GM23338 (cell line): ENCODE data around the gene DEFB114. TPM values are rescaled to one million over a fixed set of nuclear protein-coding genes. Genes with fewer than 3 reads are reported as not detected.

ENCODE experiments used
- ATAC-seq: fragments of 200-7000 bp; cut with Tn5 transposase; 3 replicates; pipeline ENCODE4 v1.9.1; 2020
- DNase-seq: peaks from one replicate; pipeline ENCODE4 v3.0.0-alpha.2; 2015; ENCODE audit warnings: low spot score
- H2AFZ ChIP-seq: fragments of 200-600 bp; sonication (generic); 2 replicates; pipeline ENCODE4 v1.8.0; 2016; ENCODE audit warnings: antibody characterized with exemption, mild to moderate bottlenecking, moderate library complexity
- H3F3A ChIP-seq: fragments of 200-600 bp; sonication (generic); replicated peaks from 2 replicates; pipeline ENCODE4 v1.8.0; 2017; ENCODE audit warnings: antibody characterized with exemption, mixed run types, low read depth
- H3K27ac ChIP-seq: fragments of 200-600 bp; sonication (generic); 2 replicates; pipeline ENCODE4 v1.6.1; 2016; ENCODE audit warnings: low read depth
- H3K27me3 ChIP-seq: fragments of 200-600 bp; sonication (generic); 2 replicates; pipeline ENCODE4 v1.8.0; 2016; ENCODE audit warnings: mild to moderate bottlenecking, mixed run types, moderate library complexity; ENCODE audit not compliant: insufficient read depth
- H3K36me3 ChIP-seq: fragments of 200-600 bp; sonication (generic); 2 replicates; pipeline ENCODE4 v1.8.0; 2016; ENCODE audit warnings: mild to moderate bottlenecking; ENCODE audit not compliant: insufficient read depth
- H3K4me1 ChIP-seq: fragments of 200-600 bp; sonication (generic); 2 replicates; pipeline ENCODE4 v1.8.0; 2016; ENCODE audit warnings: mild to moderate bottlenecking, moderate library complexity; ENCODE audit not compliant: insufficient read depth
- H3K4me2 ChIP-seq: fragments of 200-600 bp; sonication (generic); 2 replicates; pipeline ENCODE4 v1.7.1; 2017; ENCODE audit warnings: mixed run types
- H3K4me3 ChIP-seq: fragments of 200-600 bp; sonication (generic); 2 replicates; pipeline ENCODE4 v1.6.1; 2016; ENCODE audit warnings: mixed run types
- H3K79me2 ChIP-seq: fragments of 200-600 bp; sonication (generic); replicated peaks from 2 replicates; pipeline ENCODE4 v1.8.0; 2017; ENCODE audit warnings: mild to moderate bottlenecking; ENCODE audit not compliant: insufficient read depth
- H3K9me2 ChIP-seq: fragments of 200-600 bp; sonication (generic); 2 replicates; pipeline ENCODE4 v1.8.0; 2017; ENCODE audit not compliant: insufficient read depth
- H4K20me1 ChIP-seq: fragments of 200-600 bp; sonication (generic); replicated peaks from 2 replicates; pipeline ENCODE4 v1.8.0; 2017; ENCODE audit warnings: mild to moderate bottlenecking; ENCODE audit not compliant: insufficient read depth
- H3K27ac Mint-ChIP-seq: 2 replicates; pipeline ENCODE4 v1.8.0; 2020; ENCODE audit warnings: inconsistent platforms, mild to moderate bottlenecking, moderate library complexity, mixed read lengths
- H3K27me3 Mint-ChIP-seq: 3 replicates; pipeline ENCODE4 v1.8.0; 2022; ENCODE audit warnings: low read depth, mild to moderate bottlenecking, moderate library complexity, mixed read lengths, inconsistent platforms; ENCODE audit not compliant: insufficient read depth, poor library complexity
- H3K36me3 Mint-ChIP-seq: 3 replicates; pipeline ENCODE4 v1.8.0; 2021; ENCODE audit warnings: low read depth, mild to moderate bottlenecking, inconsistent platforms, moderate library complexity, mixed read lengths
- H3K4me1 Mint-ChIP-seq: 3 replicates; pipeline ENCODE4 v1.8.0; 2020; ENCODE audit warnings: mild to moderate bottlenecking, inconsistent platforms, mixed read lengths
- H3K4me3 Mint-ChIP-seq: 3 replicates; pipeline ENCODE4 v1.8.0; 2021; ENCODE audit warnings: moderate library complexity, mild to moderate bottlenecking, inconsistent platforms, mixed read lengths
- H3K9me3 Mint-ChIP-seq: 3 replicates; pipeline ENCODE4 v1.8.0; 2020; ENCODE audit warnings: moderate library complexity, mild to moderate bottlenecking, inconsistent platforms, mixed read lengths
- CREB1 ChIP-seq: fragments of 250-450 bp; sonication (Bioruptor Pico); IDR thresholded peaks from 2 replicates; pipeline ENCODE4 v1.5.0; 2020; ENCODE audit warnings: low read depth, mild to moderate bottlenecking, moderate library complexity
- CTCF ChIP-seq, 2 experiments: fragments of 200-600 bp in 1 of 2; sonication (generic) in 1 of 2; conservative IDR thresholded peaks; 2 replicates each; pipeline versions ENCODE4 v1.5.1 to v1.6.1; 2016 to 2017; ENCODE audit warnings: antibody characterized with exemption in 2 of 2, low read depth in 2 of 2, mild to moderate bottlenecking in 2 of 2, moderate library complexity in 1 of 2
- ETS1 ChIP-seq: IDR thresholded peaks from 2 replicates; pipeline ENCODE4 v1.6.1; 2016; ENCODE audit warnings: antibody characterized with exemption
- EZH2 ChIP-seq: fragments of 200-600 bp; sonication (generic); IDR thresholded peaks from one replicate; pipeline ENCODE4 v1.8.0; 2017; ENCODE audit warnings: antibody characterized with exemption, mild to moderate bottlenecking, low read depth; ENCODE audit not compliant: unreplicated experiment
- EZH2phosphoT487 ChIP-seq: fragments of 200-600 bp; sonication (generic); IDR thresholded peaks from one replicate; pipeline ENCODE4 v1.8.1; 2018; ENCODE audit warnings: antibody characterized with exemption; ENCODE audit not compliant: unreplicated experiment
- JUNB ChIP-seq: IDR thresholded peaks from one replicate; pipeline ENCODE4 v1.6.1; 2016; ENCODE audit warnings: antibody characterized with exemption; ENCODE audit not compliant: unreplicated experiment
- NANOG ChIP-seq: IDR thresholded peaks from 2 replicates; pipeline ENCODE4 v1.6.1; 2016; ENCODE audit warnings: antibody characterized with exemption, borderline replicate concordance
- POLR2AphosphoS5 ChIP-seq: IDR thresholded peaks from 2 replicates; pipeline ENCODE4 v1.6.1; 2016; ENCODE audit warnings: antibody characterized with exemption, low read depth
- REST ChIP-seq: IDR thresholded peaks from one replicate; pipeline ENCODE4 v1.6.1; 2018; ENCODE audit warnings: antibody characterized with exemption; ENCODE audit not compliant: unreplicated experiment
- STAT1 ChIP-seq: IDR thresholded peaks from one replicate; pipeline ENCODE4 v1.6.1; 2016; ENCODE audit warnings: antibody characterized with exemption; ENCODE audit not compliant: unreplicated experiment
- ZNF114 ChIP-seq: fragments of 250-450 bp; sonication (Bioruptor Pico); IDR thresholded peaks from 2 replicates; pipeline ENCODE4 v1.5.0; 2020; ENCODE audit warnings: mild to moderate bottlenecking, moderate library complexity
- ZNF331 ChIP-seq: fragments of 250-450 bp; sonication (Bioruptor Pico); IDR thresholded peaks from 2 replicates; pipeline ENCODE4 v1.5.0; 2020; ENCODE audit warnings: low read depth, mild to moderate bottlenecking, moderate library complexity
- ZNF462 ChIP-seq: fragments of 250-450 bp; sonication (Bioruptor Pico); IDR thresholded peaks from 2 replicates; pipeline ENCODE4 v1.5.0; 2020; ENCODE audit warnings: mild to moderate bottlenecking, moderate library complexity
- polyA plus RNA-seq: library from polyadenylated mRNA; unstranded; fragments of >200 nt; fragmentation: Nextera tagmentation; extraction: Ambion mirVana; gene quantifications from 2 replicates; pipeline ENCODE4 v1.2.1, GENCODE V29; 2016
- total RNA-seq: library from RNA; depleted of rRNA; stranded (reverse); fragments of >200 nt; shearing (Covaris generic); gene quantifications from 2 replicates; pipeline ENCODE4 v1.2.3, GENCODE V29; 2014

DEFB114 gene
- total and polyA plus RNA-seq, 2 experiments from 2014 or later, result not detected

- Mint-ChIP-seq H3K27me3 (no peaks in the 10 kb centered on the region), H3K4me1 (no peaks in the 10 kb centered on the region), H3K27ac (no peak overlapping the region), H3K36me3 (no peaks in the 10 kb centered on the region; the same call in 2 of the 3 replicates), H3K4me3 (no peak overlapping the region), H3K9me3 (no peaks in the 10 kb centered on the region; the same call in 2 of the 3 replicates)
- Histone ChIP-seq H3F3A (no peaks in the 10 kb centered on the region), H3K27me3 (no peaks in the 10 kb centered on the region), H3K4me2 (no peak overlapping the region), H4K20me1 (no peaks in the 10 kb centered on the region), H3K79me2 (no peaks in the 10 kb centered on the region), H2AFZ (no peak overlapping the region), H3K9me2 (no peaks in the 10 kb centered on the region), H3K36me3 (no peaks in the 10 kb centered on the region), H3K4me1 (no peaks in the 10 kb centered on the region), H3K4me3 (no peak overlapping the region), H3K27ac (no peak overlapping the region)
- TF ChIP-seq ZNF114 (CRISPR knock-in tag), result no peak
- TF ChIP-seq NANOG, result no peak
- TF ChIP-seq JUNB, result no peak
- no peak for TF ChIP-seq CTCF (conservative IDR thresholded peaks at IDR 0.05; ENCODE audit: low read depth in 2 of 2)
- no peak for TF ChIP-seq CREB1 (CRISPR knock-in tag)
- TF ChIP-seq POLR2AphosphoS5, result no peak
- no peak for TF ChIP-seq ZNF462 (CRISPR knock-in tag)
- no peak for TF ChIP-seq STAT1
- no peak for TF ChIP-seq ZNF331 (CRISPR knock-in tag)
- TF ChIP-seq REST, result no peak
- TF ChIP-seq EZH2, result no peak
- TF ChIP-seq ETS1, result no peak
- no peak for TF ChIP-seq EZH2phosphoT487
- DNase-seq (no peak), ATAC-seq (no peak)
Observed at GRCh38 chr6:49937017-49937416, 26.9 kb downstream of the DEFB114 start.
